Smooth muscle cell of the brain vasculature (primary cell): ENCODE measurements around the gene BRMS1.
A peak's percentile ranks its signal among the peaks of the same experiment; 100 is the strongest.
"Not testable (repeated sequence)": the region's sequence is repeated elsewhere in the genome, so short reads cannot be mapped to it uniquely, and the experiment has no call there.

Experiments
- DNase-seq: peaks from one replicate; pipeline ENCODE4 v3.0.0-alpha.2; 2012; ENCODE audit warnings: low read depth, low spot score

The BRMS1 gene

GRCh38 chr11:66363805-66364535 is 19.1 kb upstream of the BRMS1 start:
- no peak for DNase-seq

GRCh38 chr11:66363187-66363601 is 18.3 kb upstream of the BRMS1 start:
- no peak for DNase-seq

DNA sequence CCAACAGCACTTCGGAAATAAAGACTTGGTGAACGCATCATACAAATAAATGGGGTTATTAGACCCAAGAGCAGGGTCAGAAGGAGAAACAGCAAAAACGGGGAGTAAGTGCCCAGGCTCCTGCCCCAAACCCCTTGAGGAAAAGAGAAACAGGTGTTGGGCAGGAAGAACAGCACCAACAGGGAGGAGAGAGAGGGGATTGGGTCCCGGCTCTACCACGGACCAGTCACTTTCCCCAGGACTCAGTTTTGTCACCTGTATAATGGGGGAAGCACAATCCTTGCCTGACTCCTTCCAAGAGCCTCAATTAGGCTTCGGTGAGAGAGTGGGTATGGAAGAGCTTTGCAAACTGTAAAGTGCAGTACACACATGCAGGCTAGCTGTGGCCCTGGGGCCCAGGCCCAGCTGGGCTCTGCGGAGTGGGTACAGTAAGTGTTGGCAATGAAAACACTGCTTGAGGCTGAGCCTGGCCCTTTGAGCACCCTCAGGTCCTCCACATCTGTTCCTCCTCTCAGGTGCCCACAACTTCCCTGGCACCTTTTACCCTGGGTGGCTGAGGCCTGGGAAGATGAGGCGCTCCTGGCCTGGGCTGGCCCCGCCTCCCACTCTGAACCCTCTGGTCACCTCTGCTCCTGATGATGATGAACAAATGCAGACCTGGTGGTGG is 17.7 kb upstream of the BRMS1 start:
- DNase-seq = no peak

DNA sequence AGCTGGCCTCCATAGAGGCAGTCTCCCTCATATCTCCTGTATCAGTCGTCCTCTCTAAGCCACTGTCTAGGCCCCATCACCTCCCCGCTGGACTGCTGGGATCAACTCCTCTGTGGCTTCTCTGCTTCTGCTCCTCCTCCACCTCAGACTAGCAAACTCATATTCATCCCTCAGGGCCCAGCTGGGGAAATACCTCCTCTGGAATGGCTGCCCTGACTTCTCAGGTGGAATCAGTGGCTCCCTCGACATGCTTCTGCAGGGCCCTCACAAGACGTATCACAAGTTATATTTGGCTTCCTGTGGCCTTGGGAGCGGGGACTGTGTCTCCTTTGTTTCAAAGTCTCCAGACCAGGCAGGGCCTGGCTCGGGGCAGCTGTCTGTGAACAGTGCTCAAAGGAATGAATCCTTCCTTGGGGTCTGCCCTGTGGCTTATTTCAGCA is 16.6 kb upstream of the BRMS1 start:
- DNase-seq = no peak

GRCh38 chr11:66360406-66361073 is 15.6 kb upstream of the BRMS1 start:
- DNase-seq = no peak

GRCh38 chr11:66359662-66360087 is 14.8 kb upstream of the BRMS1 start:
- DNase-seq = no peak

DNA sequence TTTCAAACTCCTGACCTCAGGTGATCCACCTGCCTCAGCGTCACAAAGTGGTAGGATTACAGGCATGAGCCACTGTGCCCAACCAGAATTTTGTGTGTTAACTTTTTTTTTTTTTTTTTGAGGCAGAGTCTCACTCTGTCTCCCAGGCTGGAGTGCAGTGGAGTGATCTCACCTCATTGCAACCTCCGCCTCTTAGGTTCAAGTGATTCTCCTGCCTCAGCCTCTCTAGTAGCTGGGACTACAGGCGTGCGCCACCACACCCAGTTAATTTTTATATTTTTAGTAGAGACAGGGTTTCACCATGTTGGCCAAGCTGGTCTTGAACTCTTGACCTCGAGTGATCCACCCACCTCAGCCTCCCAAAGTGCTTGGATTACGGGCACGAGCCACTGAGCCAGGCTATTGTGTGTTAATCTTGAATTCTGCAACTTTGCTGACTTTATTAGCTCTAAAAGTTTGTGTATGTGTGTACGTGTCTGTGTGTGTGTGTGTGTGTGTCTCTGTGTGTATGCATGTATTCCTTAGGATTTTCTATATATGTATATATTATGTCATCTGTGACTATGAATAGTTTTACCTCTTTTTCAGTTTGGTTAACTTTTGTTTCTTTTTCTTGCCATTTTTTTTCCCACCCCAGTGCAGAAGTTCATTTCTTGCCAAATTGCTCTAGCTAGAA is 5.8 kb upstream of the BRMS1 start:
- DNase-seq = not testable (repeated sequence)

DNA sequence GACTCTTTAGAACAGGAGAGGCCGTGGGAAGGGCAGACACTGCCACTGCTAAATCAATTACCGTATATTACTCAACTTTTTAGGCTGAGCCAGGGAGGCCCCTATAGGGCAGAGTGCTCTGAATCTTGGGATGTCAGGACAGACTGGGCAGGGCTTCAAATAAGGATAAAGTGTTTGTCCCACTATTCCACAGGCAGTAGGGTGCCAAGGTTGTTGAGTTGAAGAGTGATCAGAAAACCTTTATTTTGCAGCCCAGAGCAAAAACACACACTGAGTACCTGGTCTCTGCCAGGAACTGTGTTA is 4.1 kb upstream of the BRMS1 start:
- no peak for DNase-seq

- peak; percentile 82 for DNase-seq
Observed at GRCh38 chr11:66347425-66348276, 2.7 kb upstream of the BRMS1 start, which contains the start of gene B4GAT1. B4GAT1 (minus strand) TSS chr11:66347629; CDS start chr11:66347545, 84 bp downstream.

- DNase-seq = no peak
Observed at GRCh38 chr11:66346476-66347424, 1.8 kb upstream of the BRMS1 start.

- no peak for DNase-seq
Observed at GRCh38 chr11:66345316-66345649, 379 bp upstream of the BRMS1 start.

GRCh38 chr11:66343176-66343575 is 1.7 kb downstream of the BRMS1 start:
- DNase-seq = no peak

DNA sequence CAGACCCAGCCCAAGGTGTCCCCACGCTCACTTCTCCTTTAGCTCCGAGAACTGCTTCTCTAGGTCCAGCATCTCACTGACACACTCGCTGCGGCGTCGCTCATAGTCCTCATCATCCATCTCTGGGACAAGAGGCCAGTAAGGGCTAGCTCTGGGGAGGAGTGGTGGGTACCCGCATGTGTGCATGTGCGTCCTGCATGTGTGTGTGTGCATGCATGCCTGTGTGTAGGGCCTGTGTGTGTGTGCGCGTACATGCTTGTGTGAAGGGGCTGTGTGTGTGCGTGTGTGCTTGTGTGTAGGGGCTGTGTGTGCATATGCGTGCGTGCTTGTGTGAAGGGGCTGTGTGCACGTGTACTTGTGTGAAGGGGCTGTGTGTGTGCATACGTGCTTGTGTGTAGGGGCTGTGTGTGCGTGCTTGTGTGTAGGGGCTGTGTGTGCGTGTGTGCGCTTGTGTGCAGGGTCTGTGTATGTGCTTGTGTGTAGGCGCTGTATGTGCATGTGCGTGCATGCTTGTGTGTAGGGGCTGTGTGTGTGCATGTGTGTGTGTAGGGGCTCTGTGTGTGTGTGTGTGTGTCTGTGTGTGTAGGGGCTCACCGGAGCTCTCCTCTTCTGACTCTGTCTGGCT is 3.3 kb downstream of the BRMS1 start:
- no peak for DNase-seq

DNA sequence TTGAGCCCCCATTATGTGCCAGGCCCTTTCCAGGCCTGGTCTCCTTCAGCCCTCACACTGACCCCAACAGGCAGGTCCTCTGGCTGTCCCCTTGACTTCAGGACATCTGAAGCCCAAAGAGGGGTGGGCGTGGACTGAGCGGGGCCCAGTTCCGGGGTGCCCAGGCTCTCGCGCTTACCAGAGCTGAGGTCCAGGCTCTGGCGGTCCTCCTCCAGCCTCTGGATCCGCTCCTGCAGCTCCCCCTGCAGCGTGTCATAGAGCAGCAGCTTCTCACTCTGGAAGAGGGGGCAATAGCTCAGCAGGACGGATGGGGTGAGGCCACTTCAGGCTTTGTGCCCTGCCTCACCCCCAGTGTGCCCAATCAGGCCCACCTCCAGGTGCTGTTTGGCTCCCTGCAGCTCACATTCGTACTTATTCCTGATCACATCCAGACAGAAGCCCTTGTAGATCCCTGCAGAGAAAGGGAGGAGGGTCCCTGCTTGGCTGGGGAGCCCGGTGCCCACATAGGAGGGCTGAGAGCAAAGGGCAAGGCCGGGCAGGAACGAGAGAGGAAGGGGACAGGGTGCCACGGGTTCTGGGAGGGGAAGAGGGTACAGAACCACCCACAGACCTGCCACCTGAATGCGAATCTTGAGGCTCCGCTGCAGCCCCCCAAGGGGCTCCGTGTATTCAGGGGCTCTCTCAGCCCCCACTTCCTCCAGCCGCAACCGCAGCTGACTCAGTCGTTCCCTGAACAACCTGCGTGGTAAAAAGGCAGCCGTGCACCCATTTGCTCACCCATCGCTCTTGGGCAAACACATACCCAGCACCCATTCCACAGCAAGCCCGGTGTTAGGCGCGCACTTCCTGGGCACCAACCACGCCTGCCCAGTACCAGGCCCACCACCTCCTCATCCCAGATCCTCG is 4.1 kb downstream of the BRMS1 start:
- DNase-seq = no peak

- DNase-seq = no peak
Observed at GRCh38 chr11:66339686-66340483, 5.0 kb downstream of the BRMS1 start.

DNA sequence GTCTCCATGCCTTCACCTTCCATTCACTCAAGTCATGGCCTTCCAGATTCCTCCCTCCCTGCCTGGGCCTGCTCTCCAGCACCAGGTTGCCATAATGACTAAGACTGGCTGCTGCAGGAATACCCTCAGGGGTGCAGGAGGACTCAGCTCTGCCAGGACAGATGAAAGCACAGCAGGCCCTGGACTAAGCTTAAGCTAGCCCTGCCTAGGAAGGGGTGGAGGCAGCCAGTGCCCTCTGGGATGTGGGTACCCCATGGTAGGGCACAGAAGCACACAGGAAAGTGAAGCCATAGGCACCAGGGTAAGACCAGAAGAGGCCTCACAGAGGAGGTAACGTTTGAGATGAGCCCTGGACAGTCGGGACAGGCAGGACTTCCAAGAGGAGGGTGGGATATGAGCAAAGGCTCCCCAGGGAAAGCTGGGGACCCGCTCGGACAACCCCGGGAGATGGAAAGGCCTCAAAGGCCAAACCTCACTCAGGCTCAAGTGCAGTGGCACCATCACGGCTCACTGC is 5.7 kb downstream of the BRMS1 start:
- no peak for DNase-seq

GRCh38 chr11:66338276-66339161 is 6.4 kb downstream of the BRMS1 start:
- no peak for DNase-seq
